PFSK-1 (cell line): ENCODE measurements around the gene KCNMB2.

Source experiments
- FOXP2 ChIP-seq: optimal IDR thresholded peaks from 2 replicates; pipeline ENCODE3; 2011; ENCODE audit warnings: borderline replicate concordance, control low read depth, inconsistent platforms; ENCODE audit not compliant: insufficient read depth; ENCODE audit errors: extremely low read length, extremely low read depth
- POLR2AphosphoS5 ChIP-seq: IDR thresholded peaks from 2 replicates; pipeline ENCODE4 v1.6.1; 2012; ENCODE audit warnings: low read depth, mild to moderate bottlenecking, control low read depth, low read length, moderate library complexity
- REST ChIP-seq, 2 experiments: IDR thresholded peaks; 2 replicates each; pipeline versions ENCODE4 v1.6.1 to v1.8.0; 2011 to 2012; ENCODE audit warnings: low read depth in 2 of 2, low read length in 2 of 2, control low read depth in 1 of 2, inconsistent platforms in 1 of 2, mild to moderate bottlenecking in 1 of 2, moderate library complexity in 1 of 2; ENCODE audit not compliant: insufficient read depth in 1 of 2
- SIN3A ChIP-seq: IDR thresholded peaks from 2 replicates; pipeline ENCODE4 v1.6.1; 2012; ENCODE audit warnings: mild to moderate bottlenecking, low read length, moderate library complexity, borderline replicate concordance; ENCODE audit not compliant: insufficient read depth
- TAF1 ChIP-seq: IDR thresholded peaks from 2 replicates; pipeline ENCODE4 v1.6.1; 2012; ENCODE audit warnings: low read length, control low read depth, borderline replicate concordance; ENCODE audit not compliant: insufficient read depth

KCNMB2 gene

GRCh38 chr3:178837512-178837911 lies 301.3 kb downstream of the KCNMB2 start:
- no peak for TF ChIP-seq POLR2AphosphoS5
- TF ChIP-seq TAF1: no peak
- TF ChIP-seq FOXP2: no peak
- TF ChIP-seq REST (IDR thresholded peaks at IDR 0.05; ENCODE audit: insufficient read depth in 1 of 2, low read depth in 2 of 2, low read length in 2 of 2): no peak
- no peak for TF ChIP-seq SIN3A

GRCh38 chr3:178840586-178840985 lies 304.4 kb downstream of the KCNMB2 start:
- TF ChIP-seq SIN3A: no peak
- TF ChIP-seq FOXP2: no peak
- TF ChIP-seq TAF1: no peak
- no peak for TF ChIP-seq POLR2AphosphoS5
- TF ChIP-seq REST (IDR thresholded peaks at IDR 0.05; ENCODE audit: insufficient read depth in 1 of 2, low read depth in 2 of 2, low read length in 2 of 2): no peak

- no peak for TF ChIP-seq FOXP2
- no peak for TF ChIP-seq POLR2AphosphoS5
- no peak for TF ChIP-seq TAF1
- no peak for TF ChIP-seq REST (IDR thresholded peaks at IDR 0.05; ENCODE audit: insufficient read depth in 1 of 2, low read depth in 2 of 2, low read length in 2 of 2)
- TF ChIP-seq SIN3A: no peak
Measured at GRCh38 chr3:178841011-178841410, 304.8 kb downstream of the KCNMB2 start.

- no peak for TF ChIP-seq SIN3A
- TF ChIP-seq FOXP2: no peak
- no peak for TF ChIP-seq TAF1
- TF ChIP-seq REST (IDR thresholded peaks at IDR 0.05; ENCODE audit: insufficient read depth in 1 of 2, low read depth in 2 of 2, low read length in 2 of 2): no peak
Measured at GRCh38 chr3:178844916-178845315, 308.7 kb downstream of the KCNMB2 start.

- no peak for TF ChIP-seq POLR2AphosphoS5
- no peak for TF ChIP-seq REST (IDR thresholded peaks at IDR 0.05; ENCODE audit: insufficient read depth in 1 of 2, low read depth in 2 of 2, low read length in 2 of 2)
- TF ChIP-seq FOXP2: no peak
- TF ChIP-seq SIN3A: no peak
- TF ChIP-seq TAF1: no peak
Measured at GRCh38 chr3:178845420-178846118, 309.3 kb downstream of the KCNMB2 start.
